Peyer's patch (tissue), 4 donors: ENCODE results near the gene BMF. TPM values are rescaled to one million over a fixed set of nuclear protein-coding genes. Genes with fewer than 3 reads are reported as not detected.

ENCODE experiments used
- DNase-seq, 3 donors: peaks; one replicate each; pipeline ENCODE4 v3.0.0-alpha.2; 2017 to 2019
- H3K27ac ChIP-seq, 4 donors: fragments of 200-600 bp; sonication (generic); one replicate each; pipeline ENCODE4 v1.5.1; 2016 to 2019
- H3K27me3 ChIP-seq, 2 donors: fragments of 200-600 bp; sonication (generic); one replicate each; pipeline ENCODE4 v1.5.1; 2019
- H3K36me3 ChIP-seq, 3 donors: fragments of 200-600 bp; sonication (generic); one replicate each; pipeline ENCODE4 v1.5.1; 2016 to 2019
- H3K4me1 ChIP-seq, 4 donors: fragments of 200-600 bp; sonication (generic); one replicate each; pipeline ENCODE4 v1.5.1; 2016 to 2019
- H3K4me3 ChIP-seq, 4 donors: fragments of 200-600 bp; sonication (generic); 1 replicate in 3 of 4; 2 replicates in 1 of 4; pipeline ENCODE4 v1.5.1; 2016 to 2019; ENCODE audit warnings: mild to moderate bottlenecking in 1 of 4
- H3K9me3 ChIP-seq, 4 donors: fragments of 200-600 bp; sonication (generic); one replicate each; pipeline ENCODE4 v1.5.1; 2016 to 2019; ENCODE audit warnings: mild to moderate bottlenecking in 1 of 4
- CTCF ChIP-seq, 6 experiments: fragments of 450-650 bp in 4 of 6; fragments of 200-600 bp in 2 of 6; sonication (generic) in 1 of 6; IDR thresholded peaks; one replicate each; pipeline ENCODE4 v1.5.1; 2017 to 2019; ENCODE audit warnings: antibody characterized with exemption in 6 of 6, mild to moderate bottlenecking in 3 of 6, moderate library complexity in 1 of 6
- POLR2A ChIP-seq, 2 donors: fragments of 450-650 bp; IDR thresholded peaks; one replicate each; pipeline ENCODE4 v1.5.1; 2017; ENCODE audit warnings: antibody characterized with exemption in 2 of 2, mild to moderate bottlenecking in 2 of 2, moderate library complexity in 2 of 2
- total RNA-seq, 4 donors: library from RNA; depleted of rRNA; stranded (reverse); fragments of >200 nt; gene quantifications; one replicate each; pipeline ENCODE4 v1.1.0, GENCODE V29; 2016

The BMF gene
- total RNA-seq, 4 donors from 2014 or later, result 13.5 to 98.2 (median 26.1) TPM

DNA sequence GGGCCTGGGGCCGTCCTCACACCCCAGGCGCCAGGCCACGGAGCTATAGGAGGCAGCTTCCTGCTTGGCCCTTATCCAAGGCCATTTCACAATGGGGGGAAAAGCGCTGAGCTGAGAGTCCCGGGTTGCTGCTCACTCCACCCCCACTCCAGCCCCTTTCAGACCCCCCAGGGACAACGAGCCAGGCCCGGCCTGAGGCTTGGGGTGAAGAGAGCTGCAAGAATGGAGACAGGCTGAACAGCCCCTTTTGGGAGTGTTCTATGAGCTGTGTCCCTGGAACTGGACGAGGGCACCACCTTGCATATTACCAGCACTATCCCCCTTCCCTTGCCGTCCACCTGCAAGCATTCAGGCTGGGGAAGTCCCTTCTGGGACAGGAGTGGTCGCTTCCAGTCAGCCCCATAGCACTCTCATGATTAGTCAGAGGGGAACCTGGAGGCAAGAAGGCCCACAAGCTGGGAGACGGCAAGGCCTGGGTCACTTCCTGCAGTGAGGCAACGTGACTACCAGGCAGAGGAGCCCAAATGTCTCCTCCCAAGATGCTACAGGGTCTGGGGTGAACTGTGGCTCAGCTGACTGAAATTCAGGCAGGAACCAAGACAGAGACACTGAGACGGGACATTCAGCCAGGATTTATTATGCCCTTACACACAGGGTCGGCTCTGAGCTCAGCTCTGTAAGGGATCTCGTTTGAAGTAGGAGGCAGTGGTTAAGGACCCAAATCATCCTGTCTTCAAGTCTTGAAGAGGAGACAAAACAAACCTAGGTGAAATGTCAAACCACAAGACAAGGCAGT lies 61.1 kb downstream of the BMF start:
- no peaks in the 10 kb centered on the region for H3K36me3 ChIP-seq
- H3K27me3 ChIP-seq, result no peaks in the 10 kb centered on the region
- no peaks in the 10 kb centered on the region for H3K9me3 ChIP-seq
- H3K27ac ChIP-seq, result peak overlapping the region; percentile 72 to 87 (median 78)
- H3K4me3 ChIP-seq, result no peak overlapping the region
- peaks cover 17 to 53% (median 41%) of the 10 kb centered on the region in 4 donors for H3K4me1 ChIP-seq
- DNase-seq, result peak; percentile 64 to 82 (median 75)
- TF ChIP-seq POLR2A (IDR thresholded peaks at IDR 0.05) (no peak), CTCF (IDR thresholded peaks at IDR 0.05) (no peak)

- peaks cover 17 to 48% (median 39%) of the 10 kb centered on the region in 4 donors for H3K4me1 ChIP-seq
These were observed 61.8 kb downstream of the BMF start for GRCh38 chr15:40046721-40047414.

GRCh38 chr15:40045572-40046217 lies 63.0 kb downstream of the BMF start:
- Histone ChIP-seq H3K4me3 (no peak overlapping the region), H3K27me3 (no peaks in the 10 kb centered on the region), H3K27ac (peak overlapping the region; percentile 34 to 79 (median 44)), H3K36me3 (no peaks in the 10 kb centered on the region), H3K4me1 (peaks cover 17 to 42% (median 36%) of the 10 kb centered on the region in 4 donors), H3K9me3 (no peaks in the 10 kb centered on the region)
- no peak for DNase-seq
- TF ChIP-seq POLR2A (IDR thresholded peaks at IDR 0.05), result no peak
- no peak for TF ChIP-seq CTCF (IDR thresholded peaks at IDR 0.05)

More at GRCh38 chr15:40046721-40047414, 61.8 kb downstream of the BMF start:
- no peak for DNase-seq
- H3K4me3 ChIP-seq, result no peak overlapping the region
- TF ChIP-seq CTCF (IDR thresholded peaks at IDR 0.05), result no peak
- no peak for TF ChIP-seq POLR2A (IDR thresholded peaks at IDR 0.05)
- no peaks in the 10 kb centered on the region for H3K27me3 ChIP-seq
- no peaks in the 10 kb centered on the region for H3K9me3 ChIP-seq
- H3K27ac ChIP-seq, result peak overlapping the region; percentile 72 to 87 (median 78)
- no peaks in the 10 kb centered on the region for H3K36me3 ChIP-seq

DNA sequence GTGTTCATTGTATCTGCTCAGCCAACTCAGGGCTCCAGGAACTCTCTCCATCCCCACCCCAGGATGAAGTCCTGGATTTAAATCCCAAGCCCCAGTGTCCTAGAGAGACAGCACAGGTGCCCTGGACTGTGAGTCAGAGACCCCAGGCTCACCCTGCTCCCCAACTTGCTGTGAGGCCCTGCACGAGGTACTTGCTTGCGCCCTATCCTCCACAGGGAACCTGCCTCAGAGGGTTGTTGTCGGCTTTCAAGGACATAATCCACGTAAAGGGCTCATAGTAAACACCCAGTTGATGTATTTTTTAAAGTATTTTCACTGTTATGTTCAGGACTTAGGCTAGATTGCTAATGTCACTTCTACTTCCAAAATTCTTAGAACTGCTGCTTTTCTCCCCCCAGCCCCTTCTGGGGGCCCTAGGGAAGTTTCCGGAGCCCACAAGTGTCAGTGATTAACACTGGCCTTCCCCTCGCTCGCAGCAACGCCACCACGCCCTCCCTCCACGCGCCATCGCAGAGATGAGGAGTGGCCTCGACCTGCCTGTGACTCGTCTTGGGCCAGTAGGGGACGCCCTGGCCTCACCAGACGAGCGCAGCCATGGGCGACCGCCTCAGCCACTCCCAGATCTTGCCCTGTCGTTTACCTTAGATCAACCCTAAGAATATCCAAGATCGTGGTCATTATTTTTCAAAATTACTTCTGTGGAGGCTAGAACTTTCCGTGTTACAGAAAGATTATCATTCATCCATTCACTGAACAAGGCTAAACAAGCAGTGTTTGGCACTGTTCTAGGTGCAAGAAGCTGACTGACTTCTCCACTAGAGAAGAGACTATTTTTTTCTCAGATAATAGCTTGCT lies 63.7 kb downstream of the BMF start:
- Histone ChIP-seq H3K27ac (peak overlapping the region; percentile 34 to 79 (median 44)), H3K4me3 (peak overlapping the region in 2 of 4 donors; percentile 10 to 21), H3K36me3 (no peaks in the 10 kb centered on the region), H3K4me1 (peaks cover 17 to 47% (median 36%) of the 10 kb centered on the region in 4 donors), H3K9me3 (no peaks in the 10 kb centered on the region), H3K27me3 (no peaks in the 10 kb centered on the region)
- peak; percentile 91 to 96 (median 92) for DNase-seq
- no peak for TF ChIP-seq POLR2A (IDR thresholded peaks at IDR 0.05)
- peak; percentile 34 to 98 (median 97) for TF ChIP-seq CTCF (IDR thresholded peaks at IDR 0.05)
